ENCODE measurements around the gene TROAP. TPM values are rescaled to one million over a fixed set of nuclear protein-coding genes. Genes with fewer than 3 reads are reported as not detected.

Gene TROAP
- total RNA-seq, 2 experiments from 2014 or later: 56.6 to 59.7 TPM

DNA sequence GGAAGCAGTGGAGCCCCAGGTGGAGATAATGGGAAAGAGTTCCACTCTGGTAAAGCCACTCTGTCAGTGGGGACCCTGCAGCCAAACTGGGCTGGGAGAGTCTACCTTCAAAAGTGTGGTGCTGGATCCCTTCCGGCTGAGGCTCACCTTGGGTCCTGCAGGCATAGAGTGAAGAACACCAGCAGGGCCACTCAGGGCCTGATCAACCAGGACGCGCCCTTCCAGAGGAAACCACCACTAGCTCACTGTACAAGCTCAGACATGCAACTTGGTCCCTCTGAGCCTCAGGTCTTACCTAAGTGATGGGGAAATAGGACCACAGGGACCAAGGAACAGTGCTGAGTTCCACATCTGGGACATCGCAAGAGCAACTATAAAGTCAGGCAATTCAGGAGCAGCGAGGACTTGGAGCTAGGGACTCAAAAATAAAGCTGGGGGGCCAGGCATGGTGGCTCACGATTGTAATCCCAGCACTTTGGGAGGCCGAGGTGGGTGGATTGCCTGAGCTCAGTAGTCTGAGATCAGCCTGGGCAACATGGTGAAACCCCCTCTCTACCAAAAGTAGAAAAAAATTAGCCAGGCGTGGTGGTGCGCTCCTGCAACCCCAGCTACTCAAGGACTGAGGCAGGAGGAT lies 34.0 kb upstream of the TROAP start:
- no peak for DNase-seq
- Mint-ChIP-seq H3K27me3 (peaks cover 31% of the 10 kb centered on the region), H3K27ac (no peak overlapping the region), H3K4me1 (no peaks in the 10 kb centered on the region), H3K36me3 (no peaks in the 10 kb centered on the region), H3K9me3 (no peaks in the 10 kb centered on the region), H3K4me3 (no peak overlapping the region)

DNA sequence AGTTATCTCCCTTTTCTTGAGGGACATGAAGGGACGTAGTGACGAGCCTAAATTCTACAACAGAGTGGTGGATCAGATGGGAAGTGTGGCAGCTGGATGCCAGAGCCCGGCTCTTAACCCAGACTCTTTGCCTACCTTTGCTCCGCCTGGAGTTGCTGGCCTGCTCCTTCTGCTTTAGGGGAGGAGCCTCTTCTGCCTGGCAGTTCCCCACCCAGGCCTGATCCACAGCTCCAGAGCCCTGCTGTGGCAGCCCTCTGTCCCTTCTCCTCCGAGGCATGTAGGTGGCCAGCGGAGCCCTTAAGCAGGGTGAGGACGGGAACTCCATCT lies 30.4 kb upstream of the TROAP start:
- Mint-ChIP-seq H3K36me3 (no peaks in the 10 kb centered on the region), H3K27me3 (peaks cover 52% of the 10 kb centered on the region), H3K4me1 (peaks cover 8% of the 10 kb centered on the region), H3K4me3 (no peak overlapping the region), H3K9me3 (no peaks in the 10 kb centered on the region), H3K27ac (no peak overlapping the region)
- DNase-seq: no peak

DNA sequence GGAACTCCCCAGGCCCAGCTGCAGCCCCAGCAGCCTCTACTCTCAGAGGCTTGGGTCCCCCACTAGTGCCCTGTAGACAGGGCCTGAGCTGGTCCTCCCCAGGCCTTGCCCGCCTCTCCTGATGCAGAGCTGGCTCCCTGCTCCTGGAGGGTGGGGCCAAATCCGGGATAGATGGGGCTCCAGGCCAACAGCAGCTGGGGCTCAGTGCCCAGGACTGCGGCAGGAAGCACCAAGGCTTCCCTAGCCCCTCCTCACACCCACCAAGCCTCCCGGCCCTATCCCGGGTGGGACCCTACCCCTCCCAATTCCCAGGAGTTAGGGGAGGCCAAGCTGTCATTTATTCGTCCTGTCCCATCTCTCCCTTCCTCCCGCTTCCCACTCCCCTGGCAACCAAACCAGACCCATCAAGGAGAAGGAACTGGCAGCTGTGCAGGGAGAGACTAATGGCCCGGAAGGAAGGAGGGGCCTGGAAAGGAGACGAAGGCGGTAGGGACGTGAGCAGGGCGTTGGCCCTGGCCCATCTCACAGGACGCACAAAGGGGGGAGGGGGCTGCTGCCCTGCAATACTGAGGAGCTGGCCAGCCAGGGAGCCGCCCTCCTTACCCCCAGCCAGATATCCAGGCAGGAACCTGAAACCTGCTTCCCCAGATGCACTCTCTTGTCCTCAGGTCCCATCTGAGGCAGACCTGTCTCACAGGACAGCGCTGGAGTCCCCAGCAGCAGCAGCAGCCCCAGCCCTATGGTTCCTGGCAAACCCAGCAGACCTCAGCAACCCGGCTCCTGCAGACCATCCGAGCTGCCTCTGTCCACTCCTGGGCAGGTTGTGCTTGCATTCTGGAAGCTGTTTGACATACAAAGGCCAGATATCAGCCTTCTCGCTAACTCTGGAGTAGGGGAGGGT lies 29.7 kb upstream of the TROAP start:
- DNase-seq: no peak
- Mint-ChIP-seq H3K4me1 (peaks cover 8% of the 10 kb centered on the region), H3K9me3 (no peaks in the 10 kb centered on the region), H3K27me3 (peaks cover 52% of the 10 kb centered on the region), H3K4me3 (no peak overlapping the region), H3K36me3 (no peaks in the 10 kb centered on the region), H3K27ac (no peak overlapping the region)

DNA sequence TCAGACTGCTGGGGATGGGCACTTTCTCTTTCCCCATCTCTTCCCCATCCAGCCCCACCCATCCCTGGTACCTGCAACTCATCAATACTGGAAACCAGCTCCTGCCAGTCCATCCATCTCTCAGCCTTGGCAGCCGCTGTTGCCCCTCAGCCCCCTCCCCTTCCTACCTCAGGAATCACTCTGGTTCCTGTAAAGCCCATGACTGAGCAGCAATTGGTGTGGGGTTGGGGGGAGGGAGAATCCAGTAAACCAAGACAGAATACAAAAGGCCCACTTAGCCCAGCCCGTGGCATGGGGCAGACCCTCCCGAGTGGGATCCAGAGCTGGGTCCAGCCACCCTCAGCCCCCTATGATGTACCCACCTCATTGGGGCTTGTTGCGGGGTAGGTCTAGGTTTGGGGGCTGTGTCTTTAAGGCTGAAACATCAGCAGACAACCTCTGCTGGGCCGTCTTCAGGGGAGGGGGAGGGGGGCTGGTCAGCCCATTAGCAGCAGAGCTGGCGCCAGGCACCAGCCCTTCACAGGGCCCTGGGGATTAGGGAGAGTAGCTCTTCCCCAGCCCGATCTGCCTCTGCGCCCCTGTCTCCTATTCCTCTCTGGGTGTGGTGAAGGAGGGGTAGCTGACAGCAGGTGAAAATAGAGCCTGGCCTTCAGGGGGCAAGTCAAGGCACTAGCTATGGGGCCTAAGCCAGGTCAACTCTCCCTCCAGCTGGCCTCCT lies 28.8 kb upstream of the TROAP start:
- no peak overlapping the region for H3K4me3 Mint-ChIP-seq

DNA sequence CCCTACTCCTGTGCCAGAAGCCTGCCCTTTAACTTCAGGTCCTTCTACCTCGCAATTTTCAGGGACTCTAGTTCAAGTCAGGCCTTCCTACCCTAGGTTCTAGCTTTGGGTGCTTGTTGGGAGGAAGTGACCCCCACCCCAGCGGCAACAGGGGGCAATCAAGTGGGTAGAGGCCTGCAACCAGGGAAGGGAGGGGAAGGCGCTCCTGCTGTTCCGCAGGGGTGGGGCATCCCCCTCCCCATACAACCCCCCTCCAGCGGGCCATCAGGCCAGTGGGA lies 28.3 kb upstream of the TROAP start:
- Mint-ChIP-seq H3K27me3 (peaks cover 61% of the 10 kb centered on the region), H3K27ac (no peak overlapping the region), H3K4me1 (peaks cover 8% of the 10 kb centered on the region), H3K4me3 (no peak overlapping the region), H3K9me3 (no peaks in the 10 kb centered on the region), H3K36me3 (no peaks in the 10 kb centered on the region)
- no peak for DNase-seq

More for the DNA sequence above, 28.8 kb upstream of the TROAP start:
- H3K27me3 Mint-ChIP-seq: peaks cover 57% of the 10 kb centered on the region
- DNase-seq: no peak
- H3K36me3 Mint-ChIP-seq: no peaks in the 10 kb centered on the region
- no peak overlapping the region for H3K27ac Mint-ChIP-seq
- peaks cover 8% of the 10 kb centered on the region for H3K4me1 Mint-ChIP-seq
- H3K9me3 Mint-ChIP-seq: no peaks in the 10 kb centered on the region

DNA sequence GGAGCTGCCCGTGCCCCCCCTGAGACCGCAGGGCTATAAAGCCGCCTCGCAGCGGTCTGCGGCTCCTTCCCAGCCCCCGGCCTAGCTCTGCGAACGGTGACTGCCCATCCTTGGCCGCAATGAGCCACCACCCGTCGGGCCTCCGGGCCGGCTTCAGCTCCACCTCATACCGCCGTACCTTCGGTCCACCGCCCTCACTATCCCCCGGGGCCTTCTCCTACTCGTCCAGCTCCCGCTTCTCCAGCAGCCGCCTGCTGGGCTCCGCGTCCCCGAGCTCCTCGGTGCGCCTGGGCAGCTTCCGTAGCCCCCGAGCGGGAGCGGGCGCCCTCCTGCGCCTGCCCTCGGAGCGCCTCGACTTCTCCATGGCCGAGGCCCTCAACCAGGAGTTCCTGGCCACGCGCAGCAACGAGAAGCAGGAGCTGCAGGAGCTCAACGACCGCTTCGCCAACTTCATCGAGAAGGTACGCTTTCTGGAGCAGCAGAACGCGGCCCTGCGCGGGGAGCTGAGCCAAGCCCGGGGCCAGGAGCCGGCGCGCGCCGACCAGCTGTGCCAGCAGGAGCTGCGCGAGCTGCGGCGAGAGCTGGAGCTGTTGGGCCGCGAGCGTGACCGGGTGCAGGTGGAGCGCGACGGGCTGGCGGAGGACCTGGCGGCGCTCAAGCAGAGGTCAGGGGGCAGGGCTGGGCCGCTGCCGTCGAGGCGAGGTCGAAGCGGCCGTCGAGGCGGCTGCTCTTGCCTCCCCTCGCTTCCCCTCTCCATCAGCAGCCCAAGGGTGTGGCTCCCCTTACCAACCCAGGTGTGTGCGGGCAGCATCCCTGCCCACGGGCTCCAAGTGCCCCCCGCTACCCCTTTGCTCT lies 27.7 kb upstream of the TROAP start, which contains the start of gene PRPH:
Gene PRPH, plus strand, starts transcription at position 66 of the 855 bp plus-strand sequence. Its CDS starts 54 bp downstream, at position 120.
- no peak for DNase-seq
- Mint-ChIP-seq H3K36me3 (no peaks in the 10 kb centered on the region), H3K27ac (no peak within 1 kb of the TSS), H3K9me3 (no peaks in the 10 kb centered on the region), H3K4me1 (peaks cover 8% of the 10 kb centered on the region), H3K27me3 (peaks cover 61% of the 10 kb centered on the region), H3K4me3 (no peak within 1 kb of the TSS)

DNA sequence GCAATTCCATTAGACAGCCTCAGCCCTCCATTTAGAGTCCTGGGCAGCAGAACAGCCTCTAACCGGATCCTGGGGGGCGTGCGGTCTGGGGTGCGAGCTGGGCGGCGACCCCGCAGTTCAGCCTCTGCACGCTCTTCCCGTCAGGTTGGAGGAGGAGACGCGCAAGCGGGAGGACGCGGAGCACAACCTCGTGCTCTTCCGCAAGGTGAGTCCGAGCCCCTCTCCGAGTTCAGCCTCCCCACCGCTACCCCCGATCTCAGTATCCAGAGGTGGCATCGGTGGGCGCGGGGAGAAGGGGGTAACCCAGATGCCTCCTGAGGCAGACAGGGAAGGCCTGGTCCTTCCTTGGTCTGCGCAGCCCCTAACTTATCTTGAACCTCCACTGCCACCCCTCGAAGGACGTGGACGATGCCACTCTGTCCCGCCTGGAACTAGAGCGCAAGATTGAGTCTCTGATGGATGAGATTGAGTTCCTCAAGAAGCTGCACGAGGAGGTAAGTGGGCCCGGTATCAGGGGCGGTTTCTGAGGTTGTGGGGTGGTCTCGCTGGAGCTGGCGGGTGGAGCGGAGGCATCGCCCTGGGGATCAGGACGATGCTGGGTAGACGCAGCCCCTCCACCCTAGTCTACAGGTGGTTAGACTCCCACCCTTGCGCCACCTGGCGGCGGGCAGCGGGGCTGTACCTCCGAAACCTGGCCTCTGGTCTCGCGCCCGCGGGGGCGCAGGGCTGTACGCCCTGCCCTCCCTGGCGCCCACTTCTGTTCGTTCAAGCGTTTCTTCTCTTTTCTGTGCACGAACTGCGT lies 26.8 kb upstream of the TROAP start:
- Mint-ChIP-seq H3K4me3 (peak overlapping the region; percentile 45), H3K27me3 (peaks cover 69% of the 10 kb centered on the region), H3K27ac (no peak overlapping the region), H3K4me1 (peaks cover 8% of the 10 kb centered on the region), H3K9me3 (no peaks in the 10 kb centered on the region), H3K36me3 (no peaks in the 10 kb centered on the region)
- peak; percentile 71 for DNase-seq

DNA sequence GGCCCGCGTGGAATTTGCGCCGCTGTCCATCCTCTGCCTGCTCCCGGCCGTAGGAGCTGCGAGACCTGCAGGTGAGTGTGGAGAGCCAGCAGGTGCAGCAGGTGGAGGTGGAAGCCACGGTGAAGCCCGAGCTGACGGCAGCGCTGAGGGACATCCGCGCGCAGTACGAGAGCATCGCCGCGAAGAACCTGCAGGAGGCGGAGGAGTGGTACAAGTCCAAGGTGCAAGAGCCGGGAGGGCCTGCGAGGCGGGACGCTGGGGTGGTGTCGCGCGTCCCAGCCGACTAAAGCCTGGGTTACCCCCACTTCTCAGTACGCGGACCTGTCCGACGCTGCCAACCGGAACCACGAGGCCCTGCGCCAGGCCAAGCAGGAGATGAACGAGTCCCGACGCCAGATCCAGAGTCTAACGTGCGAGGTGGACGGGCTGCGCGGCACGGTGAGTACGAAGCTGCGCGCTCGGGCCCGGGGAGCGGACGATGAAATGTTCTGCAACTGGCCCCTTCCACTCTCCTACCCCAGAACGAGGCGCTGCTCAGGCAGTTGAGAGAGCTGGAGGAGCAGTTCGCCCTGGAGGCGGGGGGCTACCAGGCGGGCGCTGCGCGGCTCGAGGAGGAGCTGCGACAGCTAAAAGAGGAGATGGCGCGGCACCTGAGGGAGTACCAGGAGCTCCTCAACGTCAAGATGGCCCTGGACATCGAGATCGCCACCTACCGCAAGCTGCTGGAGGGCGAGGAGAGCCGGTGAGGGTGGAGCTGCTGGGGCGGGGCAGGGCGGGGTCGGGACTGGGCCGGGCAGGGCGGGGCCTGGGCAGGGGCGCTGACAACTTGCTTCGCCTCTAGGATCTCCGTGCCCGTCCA lies 26.0 kb upstream of the TROAP start:
- H3K27me3 Mint-ChIP-seq: peaks cover 70% of the 10 kb centered on the region
- H3K27ac Mint-ChIP-seq: no peak overlapping the region
- peak overlapping the region; percentile 45 for H3K4me3 Mint-ChIP-seq
- H3K36me3 Mint-ChIP-seq: no peaks in the 10 kb centered on the region
- peak; percentile 40 for DNase-seq
- H3K9me3 Mint-ChIP-seq: no peaks in the 10 kb centered on the region
- H3K4me1 Mint-ChIP-seq: peaks cover 11% of the 10 kb centered on the region

DNA sequence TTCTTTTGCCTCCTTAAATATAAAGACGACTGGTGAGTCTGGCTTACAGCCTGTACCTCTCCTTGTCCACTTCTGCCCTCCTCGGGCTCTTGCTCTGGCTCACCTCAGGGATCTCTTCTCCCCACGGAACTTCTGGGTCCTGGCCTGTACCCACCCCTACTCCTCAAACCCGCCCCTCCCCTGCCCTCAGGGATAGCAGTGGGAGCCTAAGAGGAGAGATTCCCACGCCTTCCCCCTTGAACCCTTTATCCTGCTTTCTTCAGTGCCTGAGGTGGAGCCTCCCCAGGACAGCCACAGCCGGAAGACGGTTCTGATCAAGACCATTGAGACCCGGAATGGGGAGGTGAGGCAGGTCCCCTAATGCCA lies 25.4 kb upstream of the TROAP start:
- Mint-ChIP-seq H3K27ac (no peak overlapping the region), H3K4me1 (peaks cover 11% of the 10 kb centered on the region), H3K9me3 (no peaks in the 10 kb centered on the region), H3K4me3 (peak overlapping the region; percentile 30), H3K36me3 (no peaks in the 10 kb centered on the region), H3K27me3 (peaks cover 72% of the 10 kb centered on the region)
- DNase-seq: no peak

DNA sequence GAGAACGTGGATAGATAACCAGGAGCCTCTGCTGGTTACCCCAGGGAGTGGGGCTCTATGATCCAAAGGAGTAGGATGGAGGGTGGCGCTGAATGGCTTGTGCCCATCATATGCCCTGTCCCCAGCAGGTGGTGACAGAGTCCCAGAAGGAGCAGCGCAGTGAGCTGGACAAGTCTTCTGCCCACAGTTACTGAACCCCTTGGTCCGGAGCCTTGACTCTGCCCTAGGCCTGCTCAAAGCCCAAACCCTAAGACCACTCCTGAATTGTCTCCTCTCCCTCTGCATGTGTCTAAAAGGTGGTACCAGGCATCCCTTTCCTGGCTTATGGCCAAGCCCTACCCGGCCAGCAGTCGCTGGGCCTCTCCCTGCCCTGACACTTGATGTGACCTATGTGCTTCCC lies 24.9 kb upstream of the TROAP start:
- H3K36me3 Mint-ChIP-seq: no peaks in the 10 kb centered on the region
- no peaks in the 10 kb centered on the region for H3K9me3 Mint-ChIP-seq
- no peak overlapping the region for H3K4me3 Mint-ChIP-seq
- H3K27me3 Mint-ChIP-seq: peaks cover 77% of the 10 kb centered on the region
- H3K27ac Mint-ChIP-seq: no peak overlapping the region
- no peak for DNase-seq
- peaks cover 11% of the 10 kb centered on the region for H3K4me1 Mint-ChIP-seq

DNA sequence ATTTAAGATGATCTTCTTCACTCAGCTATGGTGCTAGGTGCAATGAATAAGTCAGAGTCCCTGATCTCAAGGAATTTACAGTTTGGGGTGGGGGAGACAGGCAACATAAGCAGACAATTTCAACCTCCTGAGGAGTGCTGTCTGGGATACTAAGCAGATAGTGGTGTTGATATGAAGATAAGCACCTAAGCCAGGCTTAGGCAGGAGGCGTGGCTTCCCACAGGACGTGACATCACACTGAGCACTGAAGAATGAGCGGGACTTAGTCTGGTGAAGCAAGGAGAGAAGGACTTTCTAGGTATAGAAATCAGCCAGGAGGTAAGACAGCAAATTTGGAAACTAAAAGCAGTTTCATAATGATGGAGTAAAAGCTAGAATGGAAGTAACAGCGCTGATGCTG lies 21.3 kb upstream of the TROAP start:
- no peak overlapping the region for H3K27ac Mint-ChIP-seq

DNA sequence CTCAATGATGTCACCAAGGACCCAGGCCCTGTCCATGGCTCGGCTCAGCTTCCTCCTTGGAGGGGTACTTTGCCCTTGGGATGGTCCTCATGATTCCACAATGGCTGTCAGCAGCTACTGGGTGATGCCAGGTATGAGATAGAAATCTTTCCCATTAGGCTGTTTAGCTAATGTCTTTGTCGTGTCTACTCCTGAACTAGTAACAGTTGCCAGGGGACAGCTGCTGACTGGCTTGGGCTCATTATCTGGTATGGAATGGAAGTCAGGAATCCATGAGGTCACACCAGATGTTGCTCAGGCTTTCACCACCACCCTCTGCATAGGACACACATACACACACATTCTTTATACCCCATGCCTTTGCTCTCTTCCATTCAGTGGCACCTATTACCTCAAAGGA lies 18.9 kb upstream of the TROAP start:
- H3K27me3 Mint-ChIP-seq: peaks cover 52% of the 10 kb centered on the region
- peaks cover 4% of the 10 kb centered on the region for H3K4me1 Mint-ChIP-seq
- no peaks in the 10 kb centered on the region for H3K36me3 Mint-ChIP-seq
- no peak overlapping the region for H3K4me3 Mint-ChIP-seq
- no peaks in the 10 kb centered on the region for H3K9me3 Mint-ChIP-seq
- no peak overlapping the region for H3K27ac Mint-ChIP-seq
- no peak for DNase-seq

More for the DNA sequence above, 21.3 kb upstream of the TROAP start:
- no peaks in the 10 kb centered on the region for H3K36me3 Mint-ChIP-seq
- no peak overlapping the region for H3K4me3 Mint-ChIP-seq
- peaks cover 55% of the 10 kb centered on the region for H3K27me3 Mint-ChIP-seq
- DNase-seq: no peak
- H3K4me1 Mint-ChIP-seq: peaks cover 7% of the 10 kb centered on the region
- H3K9me3 Mint-ChIP-seq: no peaks in the 10 kb centered on the region

DNA sequence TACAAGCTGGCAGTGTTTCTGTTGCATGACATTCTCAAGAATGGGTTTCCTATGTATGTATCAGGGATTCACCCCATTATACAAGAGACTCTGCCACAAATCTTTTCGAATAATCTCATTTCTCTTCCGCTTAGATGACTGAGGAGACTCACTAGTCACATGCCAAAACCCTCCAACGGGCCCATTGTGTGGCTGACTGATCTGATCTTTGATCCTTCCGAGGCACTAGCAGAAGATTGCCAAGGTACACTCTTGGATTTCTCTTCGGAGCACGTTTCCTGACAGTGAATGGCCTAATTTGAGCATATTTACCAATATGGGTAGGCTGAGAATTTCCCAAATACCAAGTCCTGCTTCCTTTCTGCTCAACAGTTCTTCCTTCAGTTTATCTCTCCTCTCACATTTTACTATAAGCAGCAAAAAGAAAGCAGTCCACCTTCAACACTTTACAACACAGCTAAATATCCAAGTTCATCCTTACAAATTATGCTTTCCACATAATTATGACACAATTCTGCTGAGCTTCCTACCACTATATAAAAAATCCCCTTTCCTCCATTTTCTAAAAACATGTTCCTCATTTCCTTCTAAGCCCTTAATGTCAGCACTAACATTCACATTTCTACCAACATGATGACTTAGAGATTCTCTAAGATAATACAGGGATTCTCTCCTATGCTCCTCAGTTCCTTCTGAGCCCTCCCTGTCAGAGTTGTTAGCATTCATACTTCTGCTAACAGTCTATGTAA lies 17.1 kb upstream of the TROAP start:
- Mint-ChIP-seq H3K4me1 (peaks cover 4% of the 10 kb centered on the region), H3K9me3 (no peaks in the 10 kb centered on the region), H3K27me3 (peaks cover 48% of the 10 kb centered on the region), H3K4me3 (no peak overlapping the region), H3K27ac (no peak overlapping the region), H3K36me3 (no peaks in the 10 kb centered on the region)
- DNase-seq: no peak
